ENCODE results near the gene SYNM.

- no peak for TF ChIP-seq YY1 (IDR thresholded peaks at IDR 0.05; ENCODE audit: insufficient read depth, insufficient read length)
- no peak for TF ChIP-seq ZNF274 (IDR thresholded peaks at IDR 0.05; ENCODE audit: low read depth, low read length)
- TF ChIP-seq SUZ12 (IDR thresholded peaks at IDR 0.05; ENCODE audit: extremely low read depth, insufficient read depth, insufficient read length) = no peak
These were observed 27.2 kb downstream of the SYNM start for GRCh38 chr15:99132122-99132521.

All from NT2/D1 (cell line).